T-helper 2 cell (primary cell): ENCODE data around the gene C1orf159.

Experiments
- DNase-seq, 5 experiments: peaks; one replicate each; pipeline versions ENCODE4 v3.0.0 to v3.0.0-alpha.2; 2012 to 2022

The C1orf159 gene

GRCh38 chr1:1034439-1034781 lies 81.5 kb downstream of the C1orf159 start:
- DNase-seq, result no peak

DNA sequence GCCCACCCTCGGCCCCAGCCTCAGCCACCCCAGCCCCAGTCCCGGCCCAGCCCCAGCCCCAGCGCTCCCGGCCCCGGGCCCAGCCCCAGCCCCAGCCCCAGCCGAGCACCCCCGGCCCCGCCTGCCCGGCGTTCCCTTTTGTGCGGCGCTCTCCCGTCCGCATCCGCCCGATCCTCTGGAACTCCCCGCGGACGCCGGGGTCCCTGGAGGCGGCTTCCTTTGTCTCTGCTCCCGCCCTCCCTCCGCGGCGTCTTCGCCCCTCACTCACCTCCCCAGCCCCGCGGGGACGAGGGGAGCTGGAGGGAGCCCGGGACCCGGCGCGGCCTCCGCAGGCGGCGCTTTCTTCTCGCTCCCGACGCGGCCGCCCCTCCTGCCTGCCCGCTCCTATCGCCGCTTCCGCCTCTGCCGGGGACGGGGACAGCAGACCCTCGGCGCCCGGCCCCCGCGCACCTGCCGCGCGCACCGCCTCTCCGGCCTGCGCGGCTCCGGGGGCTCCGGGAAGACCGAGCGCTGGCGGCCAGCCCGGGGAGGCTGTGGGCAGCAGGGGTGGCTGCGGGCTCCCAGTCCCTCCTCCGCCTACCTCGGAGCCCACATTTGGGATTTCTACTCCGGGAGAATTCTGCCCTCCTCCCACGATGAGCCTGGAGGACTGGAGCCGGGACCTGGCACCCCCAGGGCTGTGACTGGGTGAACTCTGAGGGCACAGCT lies 82.0 kb downstream of the C1orf159 start:
- no peak for DNase-seq

DNA sequence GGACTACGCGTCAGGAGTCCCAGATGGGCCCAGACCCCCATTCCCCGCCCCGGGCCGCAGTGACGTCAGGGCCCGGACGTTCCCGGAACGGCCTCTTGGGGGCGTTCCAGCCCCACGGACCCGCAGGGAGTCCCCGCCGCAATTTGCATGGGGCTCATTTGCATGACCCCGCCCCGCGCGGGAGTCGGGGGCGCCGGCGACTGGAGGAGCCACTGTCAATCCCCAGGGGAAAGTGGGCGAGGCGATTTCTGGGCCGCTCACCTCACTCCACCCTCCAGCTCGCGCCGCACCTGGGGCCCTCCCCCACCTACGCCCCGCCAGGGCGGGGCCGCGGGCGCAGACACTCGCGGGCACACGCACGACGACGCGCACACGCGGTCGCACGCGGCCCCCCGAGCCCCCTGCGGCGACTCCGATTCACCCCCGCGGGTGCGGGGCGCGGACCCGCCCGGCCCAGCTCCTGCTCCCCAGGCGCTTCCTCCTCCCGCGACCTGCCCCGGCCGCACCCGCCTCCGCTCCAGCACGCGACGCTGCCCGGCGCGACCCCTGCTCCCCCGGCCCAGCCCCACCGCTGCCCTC lies 82.8 kb downstream of the C1orf159 start:
- DNase-seq, result peak; percentile 65 to 85 (median 77)

DNA sequence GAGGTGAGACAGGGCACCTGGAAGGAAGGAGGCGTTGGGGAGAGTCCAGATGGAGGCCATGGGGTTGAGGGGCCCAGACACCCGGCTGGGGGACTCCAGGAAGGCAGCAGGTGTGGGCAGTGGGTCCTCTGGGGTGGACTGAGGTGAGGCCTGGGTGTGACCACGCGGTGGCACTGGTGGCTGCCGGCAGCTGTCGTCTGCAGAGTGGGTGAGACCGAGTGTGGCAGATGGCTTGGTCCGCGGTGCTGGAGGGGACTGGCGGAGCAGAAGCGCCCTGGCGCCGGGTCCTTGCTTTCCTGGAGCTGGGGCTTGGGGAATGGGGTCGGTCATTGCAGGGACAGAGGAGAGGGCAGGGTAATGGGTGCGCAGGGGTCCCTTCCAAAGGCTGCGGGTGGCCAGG lies 83.5 kb downstream of the C1orf159 start:
- no peak for DNase-seq
